ENCODE measurements around the gene ZNRF3.
"Not testable (repeated sequence)": the region's sequence is repeated elsewhere in the genome, so short reads cannot be mapped to it uniquely, and the experiment has no call there.

Gene ZNRF3

DNA sequence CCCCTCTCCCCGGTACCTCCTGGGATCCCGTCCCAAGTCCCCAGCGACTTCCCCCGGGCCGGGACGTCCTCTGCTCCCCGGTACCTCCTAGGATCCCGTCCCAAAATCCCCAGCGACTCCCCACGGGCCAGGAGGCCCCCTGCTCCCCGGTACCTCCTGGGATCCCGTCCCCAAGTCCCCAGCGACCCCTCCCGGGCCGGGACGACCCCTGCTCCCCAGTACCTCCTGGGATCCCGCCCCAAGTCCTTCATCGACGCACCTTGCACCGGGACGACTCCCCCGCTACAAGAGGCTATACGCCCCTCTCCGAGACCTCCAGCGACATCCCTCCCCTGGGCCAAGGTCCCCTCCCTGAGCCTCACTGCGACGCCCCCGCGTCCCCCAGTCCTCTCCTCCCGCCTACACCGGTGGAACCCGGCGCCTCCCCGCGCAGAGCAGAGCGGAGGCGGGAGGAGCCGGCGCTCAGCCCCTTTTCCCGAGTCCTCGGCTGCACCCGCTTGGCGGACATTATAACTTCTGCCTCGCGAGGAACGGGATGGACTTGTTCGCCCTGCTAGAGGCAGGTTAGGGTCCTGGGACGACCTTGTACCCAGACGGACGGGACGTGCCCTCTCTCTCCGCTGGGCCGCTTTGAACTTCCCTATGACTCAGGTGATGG lies 190.4 kb downstream of the ZNRF3 start:
- DNase-seq, result no peak

- no peak for DNase-seq
Observed at GRCh38 chr22:29074276-29074772, 191.0 kb downstream of the ZNRF3 start.

GRCh38 chr22:29078036-29078868 lies 194.9 kb downstream of the ZNRF3 start:
- no peak for DNase-seq

DNA sequence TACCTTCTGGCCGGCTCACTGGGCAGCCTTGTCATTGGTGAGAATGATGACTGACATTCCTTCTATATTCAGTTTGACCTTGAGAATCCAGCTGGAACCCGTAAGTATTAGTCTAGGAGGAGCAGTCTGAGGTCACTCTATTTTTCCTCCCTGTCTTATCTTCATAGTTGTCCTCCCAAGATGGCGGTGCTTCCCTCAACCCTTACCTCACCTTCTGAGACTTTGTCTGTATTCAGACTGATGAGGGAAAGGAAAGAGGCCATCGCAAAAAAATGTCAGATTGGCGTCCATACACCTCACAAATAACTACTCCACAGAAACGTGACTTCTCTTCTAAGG lies 195.5 kb downstream of the ZNRF3 start:
- no peak for DNase-seq

DNA sequence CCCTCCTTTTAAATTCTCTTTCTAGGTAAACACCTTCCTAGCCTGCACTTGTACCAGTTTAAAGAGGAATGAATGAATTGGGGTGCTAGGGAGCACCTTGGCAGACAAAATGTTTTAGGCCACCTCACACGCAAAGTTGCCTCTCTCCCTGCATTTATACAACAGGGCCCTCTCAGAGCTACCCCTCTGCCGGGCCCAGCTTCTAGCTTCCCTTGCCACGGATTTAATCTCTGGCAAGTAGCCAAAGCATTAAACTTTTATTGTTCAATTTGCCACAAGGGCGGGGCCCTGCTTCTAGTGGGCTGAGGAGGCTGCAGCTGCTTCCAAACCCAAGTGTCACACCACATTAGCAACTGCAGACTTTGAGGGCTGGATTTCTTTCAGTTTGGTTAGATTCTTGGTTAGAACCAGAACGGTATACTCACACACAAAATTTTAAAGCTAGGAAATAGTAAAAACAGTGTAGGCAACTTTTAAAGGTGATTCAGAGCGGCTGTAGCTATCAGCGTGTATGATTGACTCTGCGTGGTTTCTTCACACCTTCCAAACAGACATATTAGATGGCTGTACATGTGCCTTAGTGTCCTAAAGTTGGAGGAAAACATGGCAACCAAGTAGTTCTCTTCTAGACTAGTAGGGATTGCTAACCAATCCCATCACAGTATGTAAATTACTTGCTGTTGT lies 196.0 kb downstream of the ZNRF3 start:
- DNase-seq, result peak; percentile 54

DNA sequence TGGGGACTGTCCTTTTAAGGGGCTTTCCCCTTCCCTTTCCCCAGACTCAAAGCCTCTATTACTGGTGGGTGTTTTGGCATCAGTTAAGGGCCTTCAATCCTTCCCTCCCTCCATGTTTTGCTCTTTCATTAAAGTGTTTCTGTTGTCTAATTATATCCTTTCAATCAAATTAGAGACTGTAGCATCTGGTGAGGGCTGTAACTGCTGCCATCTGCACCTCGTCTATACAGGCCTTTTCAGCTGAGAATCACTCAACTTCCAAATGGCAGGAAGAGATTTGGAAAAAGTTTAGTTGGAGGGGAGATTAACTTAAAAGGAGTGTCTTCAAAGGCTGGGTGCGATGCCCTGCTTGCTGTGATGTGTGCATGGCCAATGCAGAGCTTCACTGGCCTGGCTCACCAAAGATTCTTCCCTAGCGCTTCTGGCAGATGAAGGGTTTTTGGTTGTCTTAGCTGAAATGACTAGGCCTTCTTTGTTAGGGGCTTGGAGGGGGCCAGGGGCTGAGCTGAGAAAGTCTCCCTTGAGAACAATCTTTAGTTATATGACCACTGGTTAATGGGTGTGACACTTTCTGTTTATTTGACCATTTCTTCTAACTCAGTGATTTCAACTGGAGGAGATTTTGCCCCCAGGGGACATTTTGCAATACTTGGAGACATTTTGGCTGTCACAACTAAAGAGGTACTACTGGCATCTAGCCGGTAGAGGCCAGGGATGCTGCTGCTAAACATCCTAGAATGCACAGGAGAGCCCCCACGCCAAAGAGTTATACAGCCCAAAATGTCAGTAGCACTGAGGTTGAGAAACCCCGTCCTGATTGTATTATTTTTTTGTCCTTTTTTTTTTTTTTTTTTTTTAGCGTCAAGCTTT lies 197.0 kb downstream of the ZNRF3 start:
- DNase-seq, result no peak

GRCh38 chr22:29081517-29082236 lies 198.3 kb downstream of the ZNRF3 start:
- DNase-seq, result no peak

- no peak for DNase-seq
Observed at GRCh38 chr22:29082826-29083545, 199.6 kb downstream of the ZNRF3 start.

DNA sequence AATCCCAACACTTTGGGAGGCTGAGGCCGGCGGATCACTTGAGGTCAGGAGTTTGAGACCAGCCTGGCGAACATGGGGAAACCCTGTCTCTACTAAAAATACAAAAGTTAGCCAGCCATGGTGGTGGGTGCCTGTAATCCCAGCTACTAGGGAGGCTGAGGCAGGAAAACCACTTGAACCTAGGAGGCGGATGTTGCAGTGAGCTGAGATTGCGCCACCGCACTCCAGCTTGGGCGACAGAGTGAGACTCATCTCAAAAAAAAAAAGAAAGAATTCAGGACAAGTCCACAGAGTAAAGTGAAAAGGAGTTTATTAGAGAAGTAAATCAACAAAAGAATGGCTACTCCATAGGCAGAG lies 200.2 kb downstream of the ZNRF3 start:
- DNase-seq, result not testable (repeated sequence)

- no peak for DNase-seq
Observed at GRCh38 chr22:29083933-29084591, 200.7 kb downstream of the ZNRF3 start.

GRCh38 chr22:29087012-29087411 lies 203.6 kb downstream of the ZNRF3 start:
- no peak for DNase-seq

- no peak for DNase-seq
Observed at GRCh38 chr22:29088809-29089208, 205.4 kb downstream of the ZNRF3 start.

GRCh38 chr22:29089507-29089906 lies 206.1 kb downstream of the ZNRF3 start:
- no peak for DNase-seq

DNA sequence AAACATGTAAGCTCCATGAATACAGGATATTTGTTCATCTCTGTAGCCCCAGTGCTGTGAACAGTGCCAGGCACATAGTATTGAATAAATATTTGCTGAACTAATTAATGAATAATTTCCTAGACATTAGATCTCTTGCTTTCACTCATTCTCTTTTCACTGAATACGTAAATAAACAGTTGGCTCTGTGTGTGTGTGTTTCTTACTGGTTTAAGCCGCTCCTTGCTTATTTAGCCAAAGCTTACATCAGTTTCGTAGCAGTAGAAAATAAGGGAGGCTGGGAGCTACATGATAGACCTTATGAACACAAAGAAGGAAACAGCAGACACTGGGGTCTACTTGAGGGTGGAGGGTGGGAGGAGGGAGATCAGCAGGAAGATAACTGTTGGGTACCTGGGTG lies 206.7 kb downstream of the ZNRF3 start:
- DNase-seq, result no peak

GRCh38 chr22:29092243-29092642 lies 208.9 kb downstream of the ZNRF3 start:
- DNase-seq, result no peak

DNA sequence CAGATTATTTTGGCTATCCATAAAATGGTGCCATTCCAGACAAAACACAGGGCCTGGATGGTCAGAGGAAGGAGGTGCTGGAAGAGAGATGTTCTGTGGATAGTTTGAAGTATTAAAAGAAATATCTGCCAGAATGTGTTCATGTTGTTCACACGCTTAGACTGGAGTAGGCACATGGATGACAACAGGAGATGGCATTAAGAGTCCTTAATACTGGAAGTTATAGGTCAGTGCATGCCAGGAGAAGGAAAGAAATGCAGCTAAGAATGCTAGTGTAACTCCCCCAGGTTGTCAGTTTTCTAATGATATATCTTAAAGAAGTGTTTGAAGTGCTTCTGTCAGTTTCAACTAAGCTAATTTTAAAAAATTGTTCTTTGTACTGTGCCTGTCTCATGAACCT lies 209.7 kb downstream of the ZNRF3 start:
- no peak for DNase-seq

DNA sequence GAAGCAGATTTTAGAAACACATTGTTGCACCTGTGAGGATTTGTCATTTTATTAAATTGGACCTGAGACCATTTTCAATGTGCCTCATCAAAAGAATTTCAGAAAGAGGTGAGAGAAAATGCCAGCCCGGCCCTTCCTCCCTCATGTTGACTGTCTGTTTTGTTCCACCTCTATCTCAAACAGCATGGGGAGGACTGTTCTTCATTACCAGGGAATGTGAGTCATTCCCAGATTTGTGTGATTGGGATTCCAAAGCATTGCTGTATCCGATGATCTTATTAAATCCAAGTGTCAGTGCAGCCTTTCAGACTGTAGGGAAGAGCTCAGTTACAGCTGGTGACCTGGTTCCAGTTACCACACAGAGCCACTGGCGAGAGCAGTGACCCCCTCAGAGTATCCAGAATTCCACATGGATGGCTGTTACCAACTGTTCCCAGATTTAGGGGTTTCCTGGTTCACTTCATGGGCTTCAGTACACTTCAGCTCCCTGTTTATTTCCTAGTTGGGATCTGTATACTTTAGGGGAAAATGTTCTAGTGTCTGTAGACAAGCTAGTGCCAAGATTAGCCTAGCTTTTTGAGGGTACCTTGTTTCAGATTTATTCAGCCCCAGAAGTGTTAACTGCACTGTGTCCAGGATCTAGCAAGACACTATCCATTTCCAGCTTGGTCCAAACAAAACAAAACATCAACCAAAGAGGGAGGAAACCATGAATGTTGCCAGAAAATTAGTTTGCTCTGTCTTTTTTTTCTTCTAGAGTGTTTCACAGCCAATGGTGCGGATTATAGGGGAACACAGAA lies 210.3 kb downstream of the ZNRF3 start:
- no peak for DNase-seq

DNA sequence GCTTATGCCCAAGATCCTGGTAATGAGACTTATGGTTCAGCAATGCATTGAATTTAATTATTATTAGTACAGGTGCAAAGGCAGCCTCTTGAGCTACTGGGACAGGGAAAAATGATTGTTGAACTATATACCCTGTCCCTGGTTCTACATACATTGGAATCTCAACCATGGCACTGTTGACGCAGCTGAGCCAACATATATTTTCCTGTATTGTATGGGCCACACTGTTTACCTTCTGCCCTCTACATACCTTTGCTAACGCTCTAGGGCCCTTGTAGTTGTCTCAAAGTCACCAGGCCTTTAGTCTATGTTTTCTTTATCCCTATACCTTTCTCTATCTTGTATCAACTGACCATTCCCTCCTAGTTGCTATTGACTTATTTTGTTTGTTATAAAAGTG lies 212.1 kb downstream of the ZNRF3 start:
- DNase-seq, result no peak

- peak; percentile 81 for DNase-seq
Observed at GRCh38 chr22:29096736-29097669, 213.6 kb downstream of the ZNRF3 start.
